ENCODE results near the gene NR6A1. TPM values are rescaled to one million over a fixed set of nuclear protein-coding genes. Genes with fewer than 3 reads are reported as not detected.

The NR6A1 gene
- total RNA-seq (2022) = 5.9 and 6.7 TPM in 2 replicates
- Bru-seq, nascent RNA = percentile 78 among the genes with signal in this experiment
- BruChase-seq, experiment 1, labeled RNA remaining after a 6-hour chase = percentile 82 among the genes with signal in this experiment
- percentile 84 among the genes with signal in this experiment for BruChase-seq, experiment 2, labeled RNA remaining after a 2-hour chase
- long read RNA-seq, full-length matches to known transcripts = 1 of 6 reads
- long read RNA-seq, partial matches to known transcripts = 1 of 6 reads
- long read RNA-seq, other reads (novel, unspliced or antisense) = 4 of 6 reads

GRCh38 chr9:124771021-124771866, at the start of gene NR6A1:
TSS of gene NR6A1 (minus strand) at chr9:124771311.
- TF ChIP-seq CTCF (IDR thresholded peaks at IDR 0.05; ENCODE audit: unreplicated experiment) = peak; percentile 21
- H3K36me3 Mint-ChIP-seq (ENCODE audit: insufficient read depth, unreplicated experiment) = peaks cover 42% of the 10 kb centered on the region
- no peaks in the 10 kb centered on the region for H3K9me3 Mint-ChIP-seq (ENCODE audit: low read depth, unreplicated experiment)
- peak within 1 kb of the TSS; percentile 97 for H3K27ac Mint-ChIP-seq (ENCODE audit: unreplicated experiment)
- H3K4me1 Mint-ChIP-seq (ENCODE audit: low read depth, unreplicated experiment) = peaks cover 20% of the 10 kb centered on the region
- peaks cover 5% of the 10 kb centered on the region for H3K27me3 Mint-ChIP-seq (ENCODE audit: unreplicated experiment)
- no TSS peak for BruUV-seq (replicated peaks)
- intact Hi-C loops (cut with micrococcal nuclease; ENCODE audit: unreplicated experiment) = no loop called here
- peak; percentile 95 for DNase-seq
- H3K4me3 Mint-ChIP-seq (ENCODE audit: low read depth, unreplicated experiment) = peak within 1 kb of the TSS; percentile 97
- CTCF ChIA-PET = interaction anchor here (0.6 to 6.9 kb wide), 6 partner anchors 67 to 234 kb away, joined by 3 to 80 read pairs (median 4); partner anchors contain the start of gene WDR38

GRCh38 chr9:124818431-124819281, 47.5 kb upstream of the NR6A1 start:
- no peaks in the 10 kb centered on the region for H3K36me3 Mint-ChIP-seq (ENCODE audit: insufficient read depth, unreplicated experiment)
- no peak overlapping the region for H3K27ac Mint-ChIP-seq (ENCODE audit: unreplicated experiment)
- no TSS peak for BruUV-seq (replicated peaks)
- CTCF ChIA-PET = interaction anchor here (1.1 to 1.9 kb wide), 2 partner anchors 16 to 42 kb away, joined by 3 to 6 read pairs; partner anchors contain the start of gene OLFML2A
- H3K4me3 Mint-ChIP-seq (ENCODE audit: low read depth, unreplicated experiment) = no peak overlapping the region
- H3K4me1 Mint-ChIP-seq (ENCODE audit: low read depth, unreplicated experiment) = no peaks in the 10 kb centered on the region
- no peaks in the 10 kb centered on the region for H3K9me3 Mint-ChIP-seq (ENCODE audit: low read depth, unreplicated experiment)
- no peaks in the 10 kb centered on the region for H3K27me3 Mint-ChIP-seq (ENCODE audit: unreplicated experiment)
- no peak for TF ChIP-seq CTCF (IDR thresholded peaks at IDR 0.05; ENCODE audit: unreplicated experiment)
- peak; percentile 30 for DNase-seq
- intact Hi-C loops (cut with micrococcal nuclease; ENCODE audit: unreplicated experiment) = no loop called here

GRCh38 chr9:124815601-124816000, 44.5 kb upstream of the NR6A1 start:
- H3K27ac Mint-ChIP-seq (ENCODE audit: unreplicated experiment) = no peak overlapping the region
- no peaks in the 10 kb centered on the region for H3K27me3 Mint-ChIP-seq (ENCODE audit: unreplicated experiment)
- no peaks in the 10 kb centered on the region for H3K36me3 Mint-ChIP-seq (ENCODE audit: insufficient read depth, unreplicated experiment)
- no peak overlapping the region for H3K4me3 Mint-ChIP-seq (ENCODE audit: low read depth, unreplicated experiment)
- CTCF ChIA-PET = no interaction called here
- BruUV-seq (replicated peaks) = no TSS peak
- no peak for DNase-seq
- peaks cover 23% of the 10 kb centered on the region for H3K4me1 Mint-ChIP-seq (ENCODE audit: low read depth, unreplicated experiment)
- intact Hi-C loops (cut with micrococcal nuclease; ENCODE audit: unreplicated experiment) = no loop called here
- H3K9me3 Mint-ChIP-seq (ENCODE audit: low read depth, unreplicated experiment) = no peaks in the 10 kb centered on the region
- TF ChIP-seq CTCF (IDR thresholded peaks at IDR 0.05; ENCODE audit: unreplicated experiment) = no peak

GRCh38 chr9:124814164-124814535, 43.0 kb upstream of the NR6A1 start:
- H3K4me1 Mint-ChIP-seq (ENCODE audit: low read depth, unreplicated experiment) = peaks cover 25% of the 10 kb centered on the region
- H3K27me3 Mint-ChIP-seq (ENCODE audit: unreplicated experiment) = no peaks in the 10 kb centered on the region
- H3K36me3 Mint-ChIP-seq (ENCODE audit: insufficient read depth, unreplicated experiment) = no peaks in the 10 kb centered on the region
- TF ChIP-seq CTCF (IDR thresholded peaks at IDR 0.05; ENCODE audit: unreplicated experiment) = no peak
- no peak overlapping the region for H3K27ac Mint-ChIP-seq (ENCODE audit: unreplicated experiment)
- BruUV-seq (replicated peaks) = no TSS peak
- CTCF ChIA-PET = interaction anchor here (0.7 kb wide), 1 partner anchor 14 kb away, joined by 3 read pairs; no protein-coding TSS in a partner anchor
- H3K9me3 Mint-ChIP-seq (ENCODE audit: low read depth, unreplicated experiment) = no peaks in the 10 kb centered on the region
- intact Hi-C loops (cut with micrococcal nuclease; ENCODE audit: unreplicated experiment) = loop anchor here (5.0 kb wide), 1 partner anchor 38 kb away; the partner anchor contains the start of gene WDR38
- no peak overlapping the region for H3K4me3 Mint-ChIP-seq (ENCODE audit: low read depth, unreplicated experiment)
- no peak for DNase-seq

All from Calu3 (cell line).